NCI-H460 (cell line): ENCODE measurements around the gene SPSB1. TPM values are rescaled to one million over a fixed set of nuclear protein-coding genes. Genes with fewer than 3 reads are reported as not detected.

Experiments used
- DNase-seq: peaks from one replicate; pipeline ENCODE4 v3.0.0-alpha.2; 2016; ENCODE audit warnings: low read depth; ENCODE audit errors: extremely low read depth
- total RNA-seq: library from RNA; depleted of rRNA; stranded (reverse); fragments of >200 nt; shearing (Covaris generic); gene quantifications from 2 replicates; pipeline ENCODE4 v1.2.3, GENCODE V29; 2014

SPSB1 gene
- total RNA-seq, 1 experiment from 2014 or later, result 14.4 TPM

DNA sequence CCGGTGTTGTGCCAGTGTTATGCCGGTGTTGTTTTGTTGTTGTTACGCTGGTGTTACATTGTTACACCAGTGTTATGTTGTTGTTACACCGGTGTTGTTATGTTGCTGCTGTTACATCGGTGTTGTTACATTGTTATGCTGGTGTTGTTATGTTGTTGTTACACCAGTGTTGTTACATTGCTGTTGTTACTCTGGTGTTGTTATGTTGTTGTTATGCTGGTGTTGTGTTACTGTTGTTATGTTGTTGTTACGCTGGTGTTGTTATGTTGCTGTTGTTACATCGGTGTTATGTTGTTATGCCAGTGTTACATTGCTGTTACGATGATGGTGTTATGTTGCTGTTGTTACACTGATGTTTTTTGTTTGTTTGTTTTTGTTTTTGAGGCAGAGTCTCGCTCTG, 34.1 kb upstream of the SPSB1 start:
- no peak for DNase-seq

DNA sequence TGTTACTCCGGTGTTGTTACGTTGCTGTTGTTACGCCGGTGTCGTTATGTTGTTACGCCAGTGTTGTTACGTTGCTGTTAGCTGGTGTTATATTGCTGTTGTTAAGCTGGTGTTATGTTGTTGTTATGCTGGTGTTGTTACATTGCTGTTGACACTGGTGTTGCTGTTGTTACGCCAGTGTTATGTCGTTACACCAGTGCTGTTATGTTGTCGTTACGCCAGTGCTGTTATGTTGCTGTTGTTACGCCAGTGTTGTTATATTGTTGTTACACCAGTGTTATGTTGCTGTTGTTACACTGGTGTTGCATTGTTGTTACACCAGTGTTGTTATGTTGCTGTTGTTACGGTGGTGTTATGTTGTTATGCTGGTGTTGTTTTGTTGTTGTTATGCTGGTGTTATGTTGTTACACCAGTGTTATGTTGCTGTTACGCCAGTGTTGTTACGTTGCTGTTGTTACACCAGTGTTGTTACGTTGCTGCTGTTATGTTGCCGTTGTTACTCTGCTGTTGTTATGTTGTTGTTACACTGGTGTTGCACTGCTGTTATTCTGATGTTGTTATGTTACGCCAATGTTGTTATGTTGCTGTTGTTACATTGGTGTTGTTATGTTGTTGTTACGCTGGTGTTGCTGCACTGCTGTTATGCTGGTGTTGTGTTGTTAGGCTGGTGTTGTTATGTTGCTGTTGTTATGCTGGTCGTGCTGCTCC, 32.5 kb upstream of the SPSB1 start:
- DNase-seq, result no peak

DNA sequence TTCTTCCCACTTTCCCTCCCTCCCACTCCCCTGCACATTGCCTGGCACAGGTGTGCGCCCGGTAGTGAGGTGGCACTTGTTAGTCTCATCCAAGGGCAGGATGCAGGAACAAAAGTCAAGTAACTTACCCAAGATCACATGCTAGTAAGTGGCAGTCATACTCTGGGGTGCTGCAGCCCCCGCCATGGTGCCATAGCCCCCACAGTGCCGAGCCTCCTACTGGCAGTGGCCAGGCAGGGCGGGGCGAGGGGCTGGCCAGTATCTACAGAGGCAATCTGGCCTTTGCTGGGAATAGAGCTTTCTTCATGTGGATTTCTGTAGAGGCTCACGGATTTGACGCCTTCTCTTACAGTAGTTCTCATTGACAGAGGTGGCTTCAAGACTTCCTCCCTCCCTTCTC, 31.2 kb upstream of the SPSB1 start:
- no peak for DNase-seq

DNA sequence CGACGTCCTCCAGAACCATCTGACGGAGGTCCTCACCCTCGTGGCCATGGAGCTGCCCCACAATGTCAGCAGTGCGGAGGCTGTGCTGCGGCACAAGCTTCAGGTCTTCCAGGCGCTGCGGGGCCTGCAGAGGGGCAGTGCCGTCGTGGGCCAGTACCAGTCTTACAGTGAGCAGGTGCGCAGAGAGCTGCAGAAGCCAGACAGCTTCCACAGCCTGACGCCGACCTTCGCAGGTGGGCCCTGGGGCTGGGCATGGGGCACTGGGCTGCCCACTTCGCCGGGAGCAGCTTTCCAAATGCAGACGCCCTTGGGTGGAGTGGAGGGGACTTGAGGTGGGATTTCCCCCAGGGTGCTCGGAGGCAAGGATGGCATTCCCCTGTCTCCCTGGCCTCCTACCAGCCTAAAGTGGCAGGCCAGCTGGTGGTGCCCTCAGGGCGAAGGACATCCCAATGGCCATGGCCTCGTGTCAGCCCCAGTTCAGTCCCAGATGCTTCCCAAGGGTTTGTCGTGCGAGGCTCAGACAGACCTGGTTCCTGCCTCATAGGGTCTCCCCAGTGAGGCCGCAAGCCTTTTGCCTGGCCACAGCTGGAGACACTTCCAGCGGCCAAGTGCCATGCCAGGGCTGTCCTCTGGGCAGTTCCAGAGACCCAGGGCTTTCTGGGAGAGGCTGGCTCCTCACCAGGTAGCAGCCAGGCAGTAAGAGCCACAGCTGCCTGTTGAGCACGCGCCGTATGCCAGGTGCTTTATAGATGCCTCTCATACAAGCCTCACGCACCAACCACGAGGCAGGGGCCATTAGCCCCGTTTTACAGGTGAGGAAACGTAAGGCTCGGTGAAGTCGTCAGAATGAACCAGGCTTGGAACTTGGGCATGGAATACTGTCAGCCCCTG, 30.4 kb upstream of the SPSB1 start:
- DNase-seq, result no peak

DNA sequence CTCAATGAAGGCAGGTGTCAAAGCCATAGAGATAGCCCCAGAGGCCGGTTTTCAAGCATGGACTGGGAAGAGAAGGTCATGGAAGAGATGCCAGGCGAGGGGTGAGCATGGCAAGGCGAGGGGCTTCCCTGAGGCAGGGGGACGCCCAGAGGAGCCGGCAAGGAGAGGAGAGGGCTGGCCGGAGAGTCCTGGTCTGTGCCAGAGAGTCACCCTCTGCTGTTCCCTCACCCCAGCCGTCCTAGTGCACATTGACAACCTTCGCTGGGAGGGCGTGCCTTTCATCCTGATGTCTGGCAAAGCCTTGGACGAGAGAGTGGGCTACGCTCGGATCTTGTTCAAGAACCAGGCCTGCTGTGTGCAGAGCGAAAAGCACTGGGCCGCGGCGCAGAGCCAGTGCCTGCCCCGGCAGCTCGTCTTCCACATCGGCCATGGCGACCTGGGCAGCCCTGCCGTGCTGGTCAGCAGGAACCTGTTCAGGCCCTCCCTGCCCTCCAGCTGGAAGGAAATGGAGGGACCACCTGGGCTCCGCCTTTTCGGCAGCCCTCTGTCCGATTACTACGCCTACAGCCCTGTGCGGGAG, 29.3 kb upstream of the SPSB1 start:
- no peak for DNase-seq

DNA sequence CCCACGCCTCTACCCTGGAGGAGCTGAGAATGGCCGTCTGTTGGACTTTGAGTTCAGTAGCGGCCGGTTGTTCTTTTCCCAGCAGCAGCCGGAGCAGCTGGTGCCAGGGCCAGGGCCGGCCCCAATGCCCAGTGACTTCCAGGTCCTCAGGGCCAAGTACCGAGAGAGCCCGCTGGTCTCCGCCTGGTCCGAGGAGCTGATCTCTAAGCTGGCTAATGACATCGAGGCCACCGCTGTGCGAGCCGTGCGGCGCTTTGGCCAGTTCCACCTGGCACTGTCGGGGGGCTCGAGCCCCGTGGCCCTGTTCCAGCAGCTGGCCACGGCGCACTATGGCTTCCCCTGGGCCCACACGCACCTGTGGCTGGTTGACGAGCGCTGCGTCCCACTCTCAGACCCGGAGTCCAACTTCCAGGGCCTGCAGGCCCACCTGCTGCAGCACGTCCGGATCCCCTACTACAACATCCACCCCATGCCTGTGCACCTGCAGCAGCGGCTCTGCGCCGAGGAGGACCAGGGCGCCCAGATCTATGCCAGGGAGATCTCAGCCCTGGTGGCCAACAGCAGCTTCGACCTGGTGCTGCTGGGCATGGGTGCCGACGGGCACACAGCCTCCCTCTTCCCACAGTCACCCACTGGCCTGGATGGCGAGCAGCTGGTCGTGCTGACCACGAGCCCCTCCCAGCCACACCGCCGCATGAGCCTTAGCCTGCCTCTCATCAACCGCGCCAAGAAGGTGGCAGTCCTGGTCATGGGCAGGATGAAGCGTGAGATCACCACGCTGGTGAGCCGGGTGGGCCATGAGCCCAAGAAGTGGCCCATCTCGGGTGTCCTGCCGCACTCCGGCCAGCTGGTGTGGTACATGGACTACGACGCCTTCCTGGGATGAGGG, 28.5 kb upstream of the SPSB1 start:
- no peak for DNase-seq

DNA sequence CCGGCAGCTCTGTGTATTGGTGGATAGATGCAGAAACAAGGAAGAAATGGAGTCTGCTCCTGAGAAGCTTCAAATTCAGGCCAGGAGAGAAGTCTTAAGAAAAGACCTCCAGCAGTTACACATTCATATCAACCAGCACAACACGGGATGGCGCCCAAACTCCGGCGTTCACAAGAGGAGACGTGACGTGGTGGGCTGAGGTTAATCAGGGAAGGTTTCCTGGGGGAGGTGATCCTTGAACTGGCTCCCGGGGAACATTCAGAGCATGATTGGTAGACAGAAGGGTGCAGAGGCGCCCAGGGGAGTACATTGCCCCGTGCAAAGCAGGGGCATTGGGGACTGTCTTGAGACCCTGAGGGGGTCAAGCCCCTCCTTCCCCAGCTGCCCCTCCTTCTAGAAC, 27.7 kb upstream of the SPSB1 start:
- DNase-seq, result no peak

DNA sequence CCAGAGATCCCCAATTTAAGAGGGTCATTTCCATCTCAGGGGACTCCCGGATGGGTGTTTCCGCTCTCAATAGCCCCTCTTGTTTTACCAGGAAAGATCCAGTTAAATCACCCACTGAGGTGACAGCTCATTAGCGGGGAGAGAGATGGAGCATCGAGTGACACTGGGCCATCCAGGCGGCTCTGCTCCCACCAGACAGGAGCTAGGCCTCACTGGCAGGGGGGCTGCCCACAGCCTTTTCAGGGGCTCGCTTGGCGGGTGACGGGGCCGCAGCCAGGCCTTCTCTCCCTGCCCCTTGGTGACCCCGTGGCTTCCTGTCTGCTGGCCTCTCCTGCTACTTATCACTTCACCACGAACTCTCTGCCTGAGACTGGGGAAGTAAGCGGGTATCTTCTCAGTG, 26.7 kb upstream of the SPSB1 start:
- DNase-seq, result no peak

DNA sequence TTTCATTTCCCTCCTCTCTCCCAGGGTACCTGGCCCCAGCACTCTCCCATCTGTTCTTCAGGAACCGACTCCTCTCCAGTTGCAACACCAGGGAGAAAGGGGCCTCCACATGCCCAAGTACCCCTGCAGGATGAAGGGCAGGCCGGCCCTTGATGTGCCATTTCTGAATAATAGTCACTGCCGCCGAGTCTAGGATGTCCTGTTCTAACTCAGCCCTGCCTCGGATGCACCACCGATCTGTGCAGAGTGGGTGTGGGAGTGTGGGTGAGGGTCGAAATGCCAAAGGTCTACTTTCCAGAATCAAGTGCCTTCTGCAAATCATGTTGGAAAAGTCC, 25.4 kb upstream of the SPSB1 start:
- no peak for DNase-seq

DNA sequence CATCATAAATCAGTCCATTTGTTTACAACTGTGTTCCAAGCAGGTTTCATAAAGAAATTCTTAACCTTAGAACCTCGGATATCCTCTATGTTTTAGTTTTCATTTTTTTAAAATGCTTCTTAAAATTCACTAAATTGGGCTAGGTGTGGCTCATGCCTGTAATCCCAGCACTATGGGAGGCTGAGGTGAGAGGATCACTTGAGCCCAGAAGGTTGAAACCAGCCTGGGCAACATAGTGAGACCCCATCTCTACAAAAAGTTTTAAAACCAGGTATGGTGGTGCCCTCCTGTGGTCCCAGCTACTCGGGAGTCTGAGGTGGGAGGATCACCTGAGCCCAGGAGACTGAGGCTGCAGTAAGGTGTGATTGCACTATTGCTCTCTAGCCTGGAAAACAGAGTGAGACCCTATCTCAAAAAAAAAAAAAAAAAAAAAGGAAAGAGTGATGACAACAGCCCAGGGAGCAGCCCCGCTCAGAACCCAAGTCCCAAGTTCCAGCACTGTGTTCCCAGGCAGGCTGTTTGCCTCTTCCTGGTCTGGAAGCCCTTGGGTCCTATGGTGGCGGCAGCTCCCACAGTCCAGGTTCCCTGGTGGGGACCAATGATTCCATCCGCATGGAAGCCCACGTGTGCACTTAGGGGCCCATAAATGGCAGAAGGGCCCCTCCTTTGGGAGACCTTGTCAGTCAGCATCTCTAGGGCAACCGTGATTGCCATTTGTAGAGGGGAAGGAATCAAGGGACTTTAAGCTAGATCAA, 24.7 kb upstream of the SPSB1 start:
- no peak for DNase-seq

DNA sequence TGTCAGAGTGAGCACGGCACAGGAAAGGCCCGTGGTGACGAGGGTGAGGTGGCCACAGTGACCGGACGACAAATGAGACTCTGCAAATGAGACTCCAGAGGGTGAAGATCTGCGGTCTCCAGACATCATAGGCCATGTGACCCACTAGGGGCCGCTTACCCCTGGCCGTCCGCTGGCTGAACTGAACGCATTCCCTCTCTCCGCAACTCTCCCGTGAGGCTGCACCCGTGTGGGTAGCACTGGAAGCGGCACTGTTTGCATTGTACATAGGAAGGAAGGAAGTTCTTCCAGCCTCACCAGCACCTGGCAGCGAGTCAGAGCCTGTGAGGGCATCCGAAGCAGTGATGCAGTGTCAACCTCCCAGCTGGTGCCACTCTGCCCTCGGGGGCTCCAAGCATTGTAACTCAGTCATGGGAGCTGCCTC, 23.6 kb upstream of the SPSB1 start:
- DNase-seq, result no peak

DNA sequence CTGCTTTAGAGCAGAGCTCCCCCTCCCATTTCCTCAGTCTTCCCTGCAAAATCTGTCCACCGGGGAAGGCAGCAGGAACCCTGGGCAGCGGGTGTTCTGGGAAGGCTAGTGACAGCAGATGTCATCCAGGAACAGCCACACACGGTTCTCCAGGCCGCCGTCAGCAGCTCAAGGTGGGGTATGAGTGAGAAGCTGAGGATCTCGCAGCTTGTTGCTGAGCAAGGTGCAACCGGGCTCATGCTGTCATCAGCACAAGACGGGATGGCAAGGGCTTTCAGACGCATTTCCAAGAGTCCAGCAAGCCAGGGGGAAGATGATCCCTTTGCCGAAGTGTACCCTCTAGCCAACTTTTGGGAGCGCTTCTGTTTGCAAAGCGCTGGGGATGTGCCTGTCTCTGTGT, 23.0 kb upstream of the SPSB1 start:
- no peak for DNase-seq

DNA sequence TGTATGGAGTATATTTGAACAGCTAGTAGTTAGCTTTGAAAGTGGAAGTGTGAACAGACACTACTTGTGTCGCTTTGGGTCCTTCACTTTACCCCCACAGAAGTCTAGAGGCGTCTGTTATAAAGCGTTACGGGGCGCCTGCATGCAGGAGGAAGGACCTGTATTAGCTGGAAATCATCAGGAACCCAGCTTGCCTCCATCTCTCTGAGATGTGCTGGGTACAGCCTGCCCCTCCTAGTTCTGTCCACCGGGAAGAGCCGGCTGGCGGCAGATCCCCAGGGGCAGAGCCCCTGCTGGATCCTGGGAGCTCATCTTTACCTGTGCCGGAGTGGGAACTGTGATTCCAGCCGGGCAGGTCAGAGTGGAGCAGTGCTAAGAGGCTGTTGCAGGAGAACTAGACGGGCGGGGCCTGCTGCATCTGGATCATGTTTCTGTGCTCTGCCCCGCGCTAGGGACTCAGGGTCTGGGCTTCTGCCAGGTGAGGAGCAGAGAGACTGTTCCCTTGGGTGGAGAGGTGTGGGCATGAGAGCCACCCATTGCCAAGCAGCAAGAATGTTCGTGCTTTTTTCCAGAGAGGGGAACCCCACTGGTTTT, 22.3 kb upstream of the SPSB1 start:
- DNase-seq, result no peak

DNA sequence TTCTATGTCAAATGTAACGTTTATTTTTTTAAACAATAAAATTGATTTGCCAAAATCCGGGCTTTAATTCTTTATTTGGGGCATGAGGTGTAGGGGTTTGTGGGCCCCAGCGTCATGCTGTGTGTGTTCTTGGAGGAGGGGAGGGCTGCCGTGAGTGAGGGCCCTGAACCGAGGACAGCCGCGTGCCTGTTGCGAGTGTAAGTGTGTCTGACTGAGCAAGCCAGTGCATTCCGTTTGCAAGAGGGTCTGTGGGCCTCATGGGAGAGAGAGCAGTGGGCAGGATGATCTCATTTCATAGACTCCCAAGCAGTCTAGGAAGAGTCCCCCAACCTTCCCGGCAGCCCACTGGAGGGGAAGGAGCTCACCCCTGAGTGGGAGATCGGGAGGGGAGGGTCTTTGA, 21.4 kb upstream of the SPSB1 start:
- no peak for DNase-seq

DNA sequence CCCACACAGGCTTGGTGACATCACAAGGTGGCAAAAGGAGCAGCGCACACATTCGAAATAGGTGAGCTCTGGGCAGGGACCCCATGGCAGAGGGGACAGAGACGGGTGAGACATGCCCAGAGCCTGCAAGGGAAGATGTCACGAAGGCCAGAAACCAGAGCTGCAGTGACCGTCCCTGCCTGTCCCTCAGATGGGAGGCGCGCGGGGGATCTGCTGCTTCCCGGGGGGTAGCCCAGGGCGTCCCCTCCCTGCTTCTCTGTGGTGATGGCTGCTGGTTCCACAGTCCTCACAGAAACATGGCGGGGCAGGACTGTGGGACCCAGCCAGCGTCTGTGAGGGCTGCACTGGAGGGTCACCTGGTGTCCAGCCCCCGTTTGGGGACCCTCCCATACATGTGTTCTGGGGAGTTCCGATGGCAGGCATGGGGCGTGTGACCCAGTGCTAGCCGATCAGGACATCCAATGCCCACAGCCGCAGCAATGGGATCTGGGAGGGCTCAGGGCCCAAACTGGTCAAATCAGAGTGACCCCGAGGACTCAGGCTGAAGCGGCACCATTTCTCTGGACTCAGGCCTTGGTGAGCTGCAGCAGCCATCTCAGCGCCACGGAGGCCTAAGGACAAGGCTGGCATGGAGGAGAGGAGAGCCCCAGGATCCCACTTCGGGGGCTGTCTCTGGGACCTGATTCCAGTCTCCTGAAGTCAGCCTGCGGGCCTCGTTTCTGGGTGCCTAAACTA, 20.7 kb upstream of the SPSB1 start:
- DNase-seq, result no peak

DNA sequence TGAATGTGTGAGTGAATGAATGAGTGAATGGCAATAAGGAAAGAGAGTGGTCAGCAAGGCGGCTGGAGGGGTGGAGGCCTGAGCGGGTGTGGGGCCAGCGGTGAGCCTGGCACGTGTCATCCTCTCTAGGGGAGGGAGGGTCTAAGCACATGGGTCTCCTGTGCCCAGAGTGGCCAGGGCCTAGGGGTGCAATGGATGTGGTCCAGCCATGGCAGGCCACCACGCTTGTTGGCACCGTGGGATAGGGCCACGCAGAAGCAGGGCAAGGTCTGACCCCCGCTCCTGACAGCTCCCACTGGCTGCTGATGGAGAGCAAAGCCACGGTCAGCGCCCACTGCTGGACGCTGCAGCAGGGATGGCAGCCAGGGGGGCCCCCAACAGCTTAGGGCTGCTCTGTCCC, 19.5 kb upstream of the SPSB1 start:
- no peak for DNase-seq

DNA sequence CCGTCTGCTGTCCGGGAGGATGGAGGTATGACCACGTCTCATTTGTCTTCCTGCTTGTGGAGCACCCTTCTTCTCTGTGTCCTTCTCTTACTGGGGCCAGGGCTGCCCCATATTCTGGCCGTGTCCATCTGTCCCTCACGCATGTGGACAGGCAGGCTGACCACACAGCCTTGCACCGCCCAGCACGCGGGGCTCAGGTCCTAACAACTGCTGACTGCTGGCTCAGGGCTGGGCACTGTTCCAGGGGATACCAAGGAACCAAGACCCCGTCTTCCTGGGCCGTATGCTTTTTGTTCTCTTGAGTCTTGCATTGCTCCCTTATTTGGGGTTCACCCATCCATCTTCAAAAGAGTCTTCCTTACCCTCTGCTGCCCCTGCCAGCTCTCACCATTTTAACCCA, 17.5 kb upstream of the SPSB1 start:
- no peak for DNase-seq

DNA sequence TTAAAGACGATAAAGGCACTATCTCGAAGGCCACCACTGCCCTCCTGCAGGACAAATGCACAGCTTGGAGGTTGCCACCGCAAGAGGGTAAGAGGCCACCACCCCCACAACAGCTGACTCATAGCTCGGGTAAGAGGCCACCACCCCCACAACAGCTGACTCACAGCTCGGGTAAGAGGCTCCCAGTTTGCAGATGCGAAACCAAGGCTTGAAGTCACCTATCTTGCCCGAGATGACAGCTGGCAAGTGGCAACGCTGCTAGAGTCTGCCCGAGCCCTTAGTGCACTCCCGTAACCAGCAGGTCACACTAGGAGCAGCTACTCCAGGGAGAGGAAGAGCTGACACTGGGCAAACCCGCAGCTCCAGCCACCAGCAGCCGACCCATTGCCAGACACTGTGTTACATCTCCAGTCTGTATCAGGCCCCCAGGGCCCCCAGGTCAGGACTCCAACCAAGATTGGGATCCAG, 17.1 kb upstream of the SPSB1 start:
- peak; percentile 43 for DNase-seq

DNA sequence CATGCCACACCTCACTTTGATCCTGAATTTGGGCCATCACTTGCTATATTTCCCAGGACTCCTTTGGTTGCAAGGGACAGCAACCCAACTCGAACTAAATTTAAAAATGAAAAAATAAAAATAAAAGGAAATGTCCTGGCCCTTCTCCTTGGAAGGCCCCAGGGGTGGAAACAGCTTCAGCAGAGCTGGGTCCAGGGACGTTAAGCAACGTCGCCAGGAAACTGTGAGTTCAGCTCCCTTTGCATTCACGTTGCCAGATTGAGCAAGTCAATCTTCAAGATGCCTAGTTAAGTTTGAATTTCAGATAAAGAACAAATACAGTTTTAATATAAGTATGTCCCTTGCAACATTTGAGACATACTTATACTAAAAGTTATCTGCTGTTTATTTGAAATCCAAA, 14.6 kb upstream of the SPSB1 start:
- DNase-seq, result no peak
